HFFc6 (cell line): ENCODE results near the gene NUDT16L1. TPM values are rescaled to one million over a fixed set of nuclear protein-coding genes. Genes with fewer than 3 reads are reported as not detected.
A peak's percentile ranks its signal among the peaks of the same experiment; 100 is the strongest.

Experiments used
- DNase-seq: peaks from one replicate; pipeline ENCODE4 v3.0.0-alpha.2; 2018
- H3K27ac Mint-ChIP-seq: 2 replicates; pipeline ENCODE4 v1.8.0; 2020; ENCODE audit warnings: mild to moderate bottlenecking, mixed read lengths
- H3K27me3 Mint-ChIP-seq: 2 replicates; pipeline ENCODE4 v1.8.0; 2021; ENCODE audit warnings: mild to moderate bottlenecking, moderate library complexity, mixed read lengths; ENCODE audit not compliant: insufficient read depth
- H3K36me3 Mint-ChIP-seq: 2 replicates; pipeline ENCODE4 v1.8.0; 2021; ENCODE audit warnings: low read depth, mixed read lengths
- H3K4me1 Mint-ChIP-seq: 2 replicates; pipeline ENCODE4 v1.8.0; 2020; ENCODE audit warnings: low read depth, mixed read lengths
- H3K4me3 Mint-ChIP-seq: 2 replicates; pipeline ENCODE4 v1.8.0; 2020; ENCODE audit warnings: mild to moderate bottlenecking, moderate library complexity, mixed read lengths
- H3K9me3 Mint-ChIP-seq: 2 replicates; pipeline ENCODE4 v1.8.0; 2020; ENCODE audit warnings: mild to moderate bottlenecking, mixed read lengths
- total RNA-seq, 6 experiments: library from RNA; stranded (reverse); fragmentation: NEBNext Ultra II Directional; extraction: Animal tissue kit (Norgen Biotek cat#: 25700); gene quantifications; 2 replicates in 1 of 6; 3 replicates in 5 of 6; pipeline ENCODE4 v1.2.3, GENCODE V29; 2021
- TF ChIP-seq, protein P1 (sequence below): fragments of 200-600 bp; sonication (generic); IDR thresholded peaks from 2 replicates; pipeline ENCODE4 v1.5.0; 2021; ENCODE audit warnings: antibody characterized with exemption, mild to moderate bottlenecking

NUDT16L1 gene
- total RNA-seq, 6 experiments from 2014 or later, result 33.2 to 41.8 (median 34.3) TPM

DNA sequence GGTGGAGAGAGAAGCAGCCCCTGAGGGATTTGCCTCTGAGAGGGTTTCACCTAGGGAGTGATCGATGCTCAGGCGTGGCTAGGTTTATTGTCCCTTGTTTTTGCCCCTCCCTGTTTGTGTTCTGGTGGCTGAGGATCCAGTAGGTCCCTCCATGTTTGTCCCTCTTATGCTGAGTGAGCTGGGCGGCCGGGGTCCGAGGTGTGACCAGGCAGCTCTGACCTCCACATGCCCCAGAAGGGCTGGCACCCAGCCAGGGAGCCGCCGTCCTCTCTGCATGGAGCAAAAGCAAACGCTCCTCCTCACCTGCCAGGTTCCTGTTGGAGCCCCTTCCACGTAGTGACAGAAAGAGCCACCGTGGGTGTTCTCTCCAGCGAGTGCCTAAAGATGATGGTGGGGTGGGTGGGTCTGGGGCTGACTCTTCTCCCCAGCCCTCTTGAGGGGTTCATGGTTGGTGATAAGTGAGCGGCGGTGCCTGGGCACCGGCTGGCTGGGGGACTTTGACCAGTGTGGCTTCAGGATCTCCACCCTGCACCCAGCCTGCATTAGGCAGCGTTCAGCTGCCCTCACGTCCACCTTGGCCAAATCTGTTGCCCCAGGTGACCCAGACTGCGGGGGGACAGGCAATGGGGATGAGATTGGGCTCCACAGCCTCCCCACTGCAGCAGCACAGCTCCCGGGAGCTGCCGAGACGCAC lies 14.1 kb upstream of the NUDT16L1 start:
- no peaks in the 10 kb centered on the region for H3K9me3 Mint-ChIP-seq
- no peak for DNase-seq
- TF ChIP-seq, protein P1, sequence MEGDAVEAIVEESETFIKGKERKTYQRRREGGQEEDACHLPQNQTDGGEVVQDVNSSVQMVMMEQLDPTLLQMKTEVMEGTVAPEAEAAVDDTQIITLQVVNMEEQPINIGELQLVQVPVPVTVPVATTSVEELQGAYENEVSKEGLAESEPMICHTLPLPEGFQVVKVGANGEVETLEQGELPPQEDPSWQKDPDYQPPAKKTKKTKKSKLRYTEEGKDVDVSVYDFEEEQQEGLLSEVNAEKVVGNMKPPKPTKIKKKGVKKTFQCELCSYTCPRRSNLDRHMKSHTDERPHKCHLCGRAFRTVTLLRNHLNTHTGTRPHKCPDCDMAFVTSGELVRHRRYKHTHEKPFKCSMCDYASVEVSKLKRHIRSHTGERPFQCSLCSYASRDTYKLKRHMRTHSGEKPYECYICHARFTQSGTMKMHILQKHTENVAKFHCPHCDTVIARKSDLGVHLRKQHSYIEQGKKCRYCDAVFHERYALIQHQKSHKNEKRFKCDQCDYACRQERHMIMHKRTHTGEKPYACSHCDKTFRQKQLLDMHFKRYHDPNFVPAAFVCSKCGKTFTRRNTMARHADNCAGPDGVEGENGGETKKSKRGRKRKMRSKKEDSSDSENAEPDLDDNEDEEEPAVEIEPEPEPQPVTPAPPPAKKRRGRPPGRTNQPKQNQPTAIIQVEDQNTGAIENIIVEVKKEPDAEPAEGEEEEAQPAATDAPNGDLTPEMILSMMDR, result no peak
- H3K27me3 Mint-ChIP-seq, result peaks cover 4% of the 10 kb centered on the region
- H3K27ac Mint-ChIP-seq, result peak overlapping the region; percentile 31; the same call in 1 of the 2 replicates
- H3K4me1 Mint-ChIP-seq, result no peaks in the 10 kb centered on the region
- no peaks in the 10 kb centered on the region; the same call in 1 of the 2 replicates for H3K36me3 Mint-ChIP-seq
- H3K4me3 Mint-ChIP-seq, result no peak overlapping the region

DNA sequence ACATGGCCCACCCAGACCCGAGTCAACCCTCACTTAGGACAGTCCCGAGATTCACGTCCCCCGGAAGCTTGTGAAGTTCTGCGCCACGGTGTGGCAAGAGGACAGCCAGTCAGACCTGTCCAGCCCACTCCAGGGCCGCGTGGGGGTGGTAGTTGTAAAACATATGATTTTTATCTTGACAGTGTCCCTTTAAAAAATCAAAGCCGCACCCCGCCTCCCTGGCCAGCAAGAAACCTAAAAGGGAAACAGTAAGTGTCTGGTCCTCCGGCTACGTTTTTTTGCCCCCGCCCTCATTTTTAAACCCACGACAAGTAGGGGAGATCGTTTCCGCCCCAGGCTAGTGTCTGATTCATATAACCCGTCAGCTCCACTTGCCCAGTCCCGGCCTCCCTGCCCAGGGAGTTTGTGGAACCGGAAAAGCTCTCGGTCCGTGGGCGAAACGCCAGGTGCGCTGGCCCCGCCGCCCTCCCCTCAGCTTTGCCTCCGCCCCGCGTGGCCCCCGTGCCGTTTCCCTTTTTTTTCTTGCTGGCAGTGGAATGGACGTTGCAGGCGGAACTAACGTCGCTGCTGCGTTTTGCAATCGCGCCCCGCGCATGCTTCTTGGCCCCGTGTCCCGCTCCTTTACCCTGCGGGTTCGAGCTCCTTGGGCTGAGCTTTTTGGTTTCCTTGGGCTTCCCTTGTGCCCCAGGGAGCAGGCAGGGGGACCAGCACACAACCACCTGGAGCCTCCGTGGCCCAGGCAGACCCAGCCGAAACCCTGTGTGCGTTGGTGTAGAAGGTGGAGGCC lies 13.3 kb upstream of the NUDT16L1 start:
- H3K27ac Mint-ChIP-seq, result no peak overlapping the region
- peaks cover 4% of the 10 kb centered on the region for H3K36me3 Mint-ChIP-seq
- H3K9me3 Mint-ChIP-seq, result no peaks in the 10 kb centered on the region
- peaks cover 4% of the 10 kb centered on the region for H3K27me3 Mint-ChIP-seq
- TF ChIP-seq, protein P1, result no peak
- no peaks in the 10 kb centered on the region for H3K4me1 Mint-ChIP-seq
- DNase-seq, result no peak
- H3K4me3 Mint-ChIP-seq, result no peak overlapping the region

DNA sequence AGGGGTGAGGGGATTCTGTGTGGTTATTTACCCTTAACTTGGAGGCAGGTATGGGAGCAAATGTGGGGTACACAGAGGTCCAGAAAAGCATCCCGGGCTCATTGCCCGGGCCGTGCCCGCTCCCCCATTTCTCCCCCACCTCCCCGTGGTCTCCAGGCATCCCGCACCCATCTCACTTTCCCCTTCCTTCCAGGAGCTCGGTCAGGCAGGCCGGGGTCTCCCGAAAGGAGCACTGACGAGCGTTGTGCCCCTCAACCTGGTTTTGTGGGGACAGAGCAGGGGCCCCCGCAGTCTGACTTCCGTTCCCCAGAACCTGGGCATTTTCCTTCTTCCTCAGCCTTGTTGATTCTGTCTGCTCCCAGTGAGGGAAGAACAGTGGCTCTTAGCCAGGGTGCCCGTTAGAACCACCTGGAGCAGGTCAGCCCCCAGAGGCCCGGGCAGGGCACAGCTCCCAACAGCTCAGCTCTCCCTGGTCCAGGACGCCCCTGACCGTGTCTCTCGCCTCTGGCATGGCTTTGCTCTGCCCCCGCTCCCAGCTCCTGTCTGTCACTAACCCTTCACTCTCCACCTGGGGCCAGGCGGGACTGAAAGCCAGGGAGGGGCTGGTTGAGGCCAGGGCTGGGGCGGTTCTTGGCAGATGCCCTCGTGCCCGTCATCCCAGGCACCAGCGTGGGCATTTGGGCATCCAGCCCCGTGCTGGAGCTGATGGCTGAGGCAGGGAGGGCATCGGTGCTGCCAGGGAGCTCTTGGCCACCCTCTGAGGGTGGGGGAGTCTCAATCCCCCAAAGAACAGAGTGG lies 12.5 kb upstream of the NUDT16L1 start:
- no peaks in the 10 kb centered on the region for H3K4me1 Mint-ChIP-seq
- H3K36me3 Mint-ChIP-seq, result peaks cover 4% of the 10 kb centered on the region
- H3K9me3 Mint-ChIP-seq, result no peaks in the 10 kb centered on the region
- H3K27me3 Mint-ChIP-seq, result peaks cover 4% of the 10 kb centered on the region
- H3K4me3 Mint-ChIP-seq, result no peak overlapping the region
- DNase-seq, result no peak
- TF ChIP-seq, protein P1, result no peak
- no peak overlapping the region for H3K27ac Mint-ChIP-seq

DNA sequence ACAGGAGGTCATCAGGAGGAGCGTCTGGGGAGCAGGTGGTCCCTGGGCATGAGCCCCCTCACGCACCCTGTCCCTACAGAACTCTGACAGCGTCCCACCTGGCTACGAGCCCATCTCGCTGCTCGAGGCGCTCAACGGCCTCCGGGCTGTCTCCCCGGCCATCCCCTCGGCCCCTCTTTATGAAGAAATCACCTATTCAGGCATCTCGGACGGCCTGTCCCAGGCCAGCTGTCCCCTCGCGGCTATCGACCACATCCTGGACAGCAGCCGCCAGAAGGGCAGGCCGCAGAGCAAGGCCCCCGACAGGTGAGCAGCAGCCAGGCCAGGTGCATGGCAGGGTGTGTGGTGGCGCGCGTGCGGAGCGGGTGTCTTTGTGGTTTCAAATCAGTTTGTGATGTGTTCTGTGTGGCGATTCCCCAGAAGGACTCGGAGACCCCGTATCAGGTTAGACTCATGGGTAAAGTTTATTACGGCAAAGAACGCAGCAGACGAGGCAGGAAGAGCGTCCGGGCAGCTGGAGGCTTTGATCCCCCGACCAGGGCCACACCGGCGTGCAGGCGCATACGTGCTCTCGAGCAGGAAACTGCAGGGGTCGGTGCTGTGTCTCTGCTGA lies 11.8 kb upstream of the NUDT16L1 start:
- no peak overlapping the region for H3K4me3 Mint-ChIP-seq
- H3K4me1 Mint-ChIP-seq, result no peaks in the 10 kb centered on the region
- H3K9me3 Mint-ChIP-seq, result no peaks in the 10 kb centered on the region
- no peak overlapping the region for H3K27ac Mint-ChIP-seq
- peaks cover 4% of the 10 kb centered on the region for H3K27me3 Mint-ChIP-seq
- no peak for DNase-seq
- TF ChIP-seq, protein P1, result no peak
- peaks cover 4% of the 10 kb centered on the region for H3K36me3 Mint-ChIP-seq

DNA sequence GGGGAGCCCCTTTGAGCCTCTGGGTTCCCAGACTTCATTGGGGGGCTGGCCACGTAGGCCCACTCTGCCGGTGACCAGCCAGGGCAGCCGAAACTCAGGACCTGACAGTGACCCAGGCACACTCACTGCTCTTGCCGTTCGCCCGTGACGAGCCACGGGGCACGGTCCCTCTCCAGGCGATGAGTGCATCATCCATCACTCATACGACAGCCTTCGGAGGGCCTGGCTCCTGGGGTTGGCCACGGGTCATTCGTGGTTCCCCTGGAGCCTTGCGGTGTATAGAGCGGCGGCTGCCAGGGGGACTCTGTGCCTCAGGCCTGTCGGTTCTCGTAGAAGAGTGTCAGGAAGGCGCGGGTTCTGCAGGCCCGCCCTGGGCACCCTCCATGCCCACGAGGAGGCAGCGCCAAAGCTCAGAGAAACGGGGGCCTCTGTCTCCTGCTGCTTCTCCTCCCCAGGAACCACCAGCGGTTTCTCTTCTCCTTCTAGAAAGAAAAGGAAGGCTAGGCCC lies 11.2 kb upstream of the NUDT16L1 start:
- Mint-ChIP-seq H3K4me3 (no peak overlapping the region), H3K27ac (no peak overlapping the region), H3K27me3 (peaks cover 4% of the 10 kb centered on the region), H3K9me3 (no peaks in the 10 kb centered on the region), H3K36me3 (peaks cover 4% of the 10 kb centered on the region), H3K4me1 (no peaks in the 10 kb centered on the region)
- TF ChIP-seq, protein P1, result no peak
- DNase-seq, result no peak
